GM21360 (cell line): ENCODE measurements around the gene PSKH1.
"Not testable (repeated sequence)": the region's sequence is repeated elsewhere in the genome, so short reads cannot be mapped to it uniquely, and the experiment has no call there.

Experiments
- ATAC-seq: cut with Tn5 transposase; IDR thresholded peaks from one replicate; pipeline ENCODE4 v1.9.1; 2021; ENCODE audit warnings: mild to moderate bottlenecking, moderate library complexity; ENCODE audit not compliant: unreplicated experiment

PSKH1 gene

GRCh38 chr16:67885976-67886375 is 7.1 kb upstream of the PSKH1 start:
- no peak for ATAC-seq

- no peak for ATAC-seq
These were observed 6.7 kb upstream of the PSKH1 start for GRCh38 chr16:67886387-67886786.

- no peak for ATAC-seq
These were observed 4.7 kb upstream of the PSKH1 start for GRCh38 chr16:67888331-67888730.

- no peak for ATAC-seq
These were observed 679 bp upstream of the PSKH1 start for GRCh38 chr16:67892375-67892774.

GRCh38 chr16:67893743-67894399 is 817 bp downstream of the PSKH1 start:
- no peak for ATAC-seq

GRCh38 chr16:67897231-67897630 is 4.2 kb downstream of the PSKH1 start:
- ATAC-seq, result no peak

- ATAC-seq, result no peak
These were observed 8.7 kb downstream of the PSKH1 start for GRCh38 chr16:67901734-67902133.

- no peak for ATAC-seq
These were observed 9.8 kb downstream of the PSKH1 start for GRCh38 chr16:67902831-67903230.

GRCh38 chr16:67907397-67908180 is 14.5 kb downstream of the PSKH1 start:
- ATAC-seq, result no peak

- no peak for ATAC-seq
These were observed 16.1 kb downstream of the PSKH1 start for GRCh38 chr16:67909056-67909742.

- ATAC-seq, result no peak
These were observed 17.1 kb downstream of the PSKH1 start for GRCh38 chr16:67910158-67910557.

GRCh38 chr16:67914758-67915495 is 21.9 kb downstream of the PSKH1 start:
- ATAC-seq, result no peak

- ATAC-seq, result not testable (repeated sequence)
These were observed 22.4 kb downstream of the PSKH1 start for GRCh38 chr16:67915496-67915769.

- ATAC-seq, result no peak
These were observed 23.0 kb downstream of the PSKH1 start for GRCh38 chr16:67915831-67916723.

- ATAC-seq, result no peak
These were observed 24.2 kb downstream of the PSKH1 start for GRCh38 chr16:67917140-67917851.

GRCh38 chr16:67917852-67918236 is 24.8 kb downstream of the PSKH1 start:
- ATAC-seq, result no peak

GRCh38 chr16:67919622-67920221 is 26.7 kb downstream of the PSKH1 start:
- ATAC-seq, result no peak

GRCh38 chr16:67922221-67922620 is 29.2 kb downstream of the PSKH1 start:
- no peak for ATAC-seq

GRCh38 chr16:67922740-67923139 is 29.7 kb downstream of the PSKH1 start:
- ATAC-seq, result no peak
